Medulla oblongata (tissue), 1 donor: Measurements from ENCODE around the gene PAX7.

Source experiments
- DNase-seq: peaks from one replicate; pipeline ENCODE4 v3.0.0-alpha.2; 2015; ENCODE audit errors: extremely low spot score

The PAX7 gene

GRCh38 chr1:18640228-18641004 lies 9.8 kb downstream of the PAX7 start:
- DNase-seq = no peak

- no peak for DNase-seq
Measured at GRCh38 chr1:18641005-18641941, 10.6 kb downstream of the PAX7 start.

- no peak for DNase-seq
Measured at GRCh38 chr1:18642278-18643095, 11.8 kb downstream of the PAX7 start.

GRCh38 chr1:18643154-18644012 lies 12.7 kb downstream of the PAX7 start:
- no peak for DNase-seq

GRCh38 chr1:18644013-18644399 lies 13.4 kb downstream of the PAX7 start:
- DNase-seq = no peak

DNA sequence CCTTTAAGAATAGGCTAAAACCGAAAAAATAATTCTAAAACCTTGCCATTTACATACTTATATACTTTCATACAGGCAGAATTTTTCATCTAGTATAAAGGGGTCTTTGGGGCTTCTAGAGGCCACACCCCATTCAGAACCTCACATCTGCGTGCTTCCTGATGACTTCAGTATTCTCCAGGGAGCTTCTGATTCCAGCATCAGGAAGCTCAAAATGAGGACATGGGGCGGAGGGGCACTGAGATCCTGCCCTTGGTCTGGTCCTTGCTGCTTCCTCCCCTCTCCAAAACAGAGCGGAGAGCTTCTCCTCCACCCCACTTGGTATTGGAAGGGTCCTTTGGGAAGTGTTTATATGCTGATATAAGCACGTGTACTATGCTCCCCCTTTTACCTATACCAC lies 13.8 kb downstream of the PAX7 start:
- DNase-seq = no peak

DNA sequence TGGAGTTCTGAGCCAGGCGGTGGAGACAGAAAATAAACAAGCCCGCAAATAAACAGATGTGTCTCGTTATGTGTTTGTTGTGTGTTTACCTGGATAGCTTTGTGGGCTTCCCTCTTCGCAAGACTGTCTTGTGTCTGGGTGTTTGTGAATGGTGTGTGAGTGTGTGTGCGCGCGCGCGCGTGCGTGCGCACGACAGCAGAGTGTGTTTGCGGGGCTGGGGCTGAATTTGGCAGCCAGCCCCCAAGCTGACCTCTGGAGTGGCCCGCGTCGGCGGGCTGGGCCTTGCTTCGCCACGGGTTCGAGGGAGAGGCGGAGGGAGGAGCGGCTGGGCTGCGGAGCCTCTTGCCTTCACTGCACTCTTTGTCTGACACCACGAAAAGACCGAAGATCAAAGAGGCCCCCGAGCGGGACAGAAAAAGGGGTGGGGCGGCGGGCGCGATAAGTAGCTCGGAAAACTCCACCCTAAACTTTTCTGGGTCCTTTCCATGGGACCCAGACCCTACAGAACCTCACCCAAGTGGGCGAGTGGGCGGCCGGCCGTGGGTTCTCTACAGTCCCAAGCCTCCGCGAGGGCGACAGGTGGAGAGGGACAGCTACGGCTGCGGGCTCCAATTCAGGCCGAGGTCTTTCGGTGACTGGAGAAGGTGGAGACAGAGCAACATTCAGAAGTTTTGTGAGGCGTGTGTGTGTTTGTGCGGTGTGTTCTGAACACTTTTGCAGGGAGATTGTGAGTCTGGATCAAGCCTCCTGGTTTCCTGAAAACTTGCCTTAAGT lies 14.5 kb downstream of the PAX7 start:
- DNase-seq = no peak

GRCh38 chr1:18645747-18646090 lies 15.1 kb downstream of the PAX7 start:
- DNase-seq = no peak

GRCh38 chr1:18646091-18646785 lies 15.6 kb downstream of the PAX7 start:
- DNase-seq = no peak

DNA sequence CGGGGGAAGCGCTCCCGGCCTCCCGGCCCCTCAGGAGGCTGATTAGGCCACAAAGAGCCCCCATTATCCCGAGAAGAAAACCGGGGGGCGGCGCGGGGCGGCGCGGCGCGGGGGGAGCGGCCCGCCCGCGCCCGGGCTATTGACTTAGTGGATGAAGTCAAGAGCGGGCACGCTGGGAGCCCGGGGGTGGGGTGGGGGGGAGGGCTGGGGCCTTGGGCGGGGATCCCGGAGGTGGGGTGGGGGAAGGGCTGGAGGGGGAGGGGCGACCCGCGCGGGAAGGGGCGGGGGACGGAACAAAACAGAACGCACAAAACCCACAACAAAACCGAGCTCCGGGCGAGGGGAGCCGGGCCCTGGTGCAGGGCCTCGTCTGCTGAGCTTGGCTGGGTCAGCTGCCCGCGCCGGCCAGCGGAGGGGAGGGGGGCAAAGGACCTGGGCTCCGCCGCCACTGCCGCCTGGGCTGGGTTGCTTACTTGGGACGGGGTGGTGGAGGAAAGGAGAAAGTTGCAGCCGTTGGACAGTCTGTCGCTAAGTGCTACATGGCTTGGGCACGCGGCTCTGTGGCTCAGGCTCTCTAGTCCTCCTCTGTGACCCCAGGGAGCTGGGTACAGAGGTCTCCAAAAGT lies 16.3 kb downstream of the PAX7 start:
- DNase-seq = no peak

DNA sequence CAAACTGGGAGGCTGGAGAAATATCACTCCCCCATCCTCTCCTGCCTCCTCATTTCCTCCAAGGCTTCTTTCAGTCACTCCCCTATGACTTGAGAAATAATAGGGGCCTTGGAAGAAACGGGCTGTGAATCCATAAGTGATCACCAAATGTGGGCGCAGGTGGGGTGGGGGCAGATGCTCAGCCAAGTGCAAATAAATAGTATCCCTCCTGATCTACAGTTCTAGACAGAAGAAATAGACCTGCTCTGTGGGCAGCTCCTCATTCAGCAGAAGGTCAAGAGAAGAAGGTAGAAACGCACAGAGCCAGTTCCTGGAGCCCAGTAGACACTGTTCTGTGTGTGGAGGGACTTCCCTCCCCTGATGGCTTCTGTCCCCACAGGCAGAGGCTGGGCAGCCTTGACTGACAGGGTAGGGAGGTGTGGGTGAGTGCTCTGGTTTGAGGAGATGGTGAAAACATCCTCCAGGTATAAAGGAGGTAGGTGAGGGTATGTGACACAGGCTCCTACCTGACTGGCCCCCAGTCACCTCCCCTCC lies 17.1 kb downstream of the PAX7 start:
- DNase-seq = no peak

GRCh38 chr1:18649693-18650370 lies 19.2 kb downstream of the PAX7 start:
- DNase-seq = no peak

GRCh38 chr1:18651713-18652112 lies 21.1 kb downstream of the PAX7 start:
- DNase-seq = no peak

DNA sequence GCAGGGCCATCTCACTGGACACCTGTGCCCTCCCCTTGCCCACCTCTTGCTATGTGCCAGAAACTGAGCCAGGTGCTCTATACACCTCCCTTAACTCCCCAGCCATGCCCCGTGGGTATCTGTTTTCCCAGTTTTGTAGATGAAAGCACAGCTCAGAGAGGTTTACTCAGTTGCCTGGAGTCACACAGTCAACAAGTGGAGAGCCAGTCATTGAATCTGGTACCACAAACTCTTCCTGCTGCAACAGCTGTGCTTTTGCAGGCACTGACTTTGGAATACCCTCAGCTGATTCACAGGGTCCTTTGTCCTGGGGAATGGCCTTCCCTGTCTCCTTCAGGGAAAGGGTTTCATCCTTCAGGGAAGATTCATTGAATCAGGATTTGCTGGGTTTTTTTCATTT lies 22.1 kb downstream of the PAX7 start:
- no peak for DNase-seq

- no peak for DNase-seq
Measured at GRCh38 chr1:18653367-18653766, 22.7 kb downstream of the PAX7 start.

DNA sequence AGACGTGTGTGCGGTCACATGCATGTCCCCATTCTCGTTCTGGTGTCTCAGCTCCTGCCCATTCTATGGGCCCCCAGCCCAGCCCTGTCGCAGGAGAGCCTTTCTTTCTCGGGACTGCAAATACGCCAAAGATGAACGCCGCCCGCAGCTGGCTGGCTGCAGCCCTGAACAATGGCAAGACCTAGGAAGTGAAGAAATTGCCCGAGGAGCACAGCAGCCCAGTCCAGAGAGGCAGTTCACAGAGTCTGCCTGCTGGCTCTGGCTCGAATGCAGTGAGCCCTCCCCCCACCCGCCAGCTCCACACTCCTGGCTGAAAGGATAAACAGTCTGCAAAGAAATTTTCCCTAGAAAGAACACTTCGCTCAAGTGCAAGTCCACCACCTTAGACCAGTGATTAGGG lies 23.3 kb downstream of the PAX7 start:
- peak; percentile 8 for DNase-seq

- no peak for DNase-seq
Measured at GRCh38 chr1:18654599-18654998, 24.0 kb downstream of the PAX7 start.

DNA sequence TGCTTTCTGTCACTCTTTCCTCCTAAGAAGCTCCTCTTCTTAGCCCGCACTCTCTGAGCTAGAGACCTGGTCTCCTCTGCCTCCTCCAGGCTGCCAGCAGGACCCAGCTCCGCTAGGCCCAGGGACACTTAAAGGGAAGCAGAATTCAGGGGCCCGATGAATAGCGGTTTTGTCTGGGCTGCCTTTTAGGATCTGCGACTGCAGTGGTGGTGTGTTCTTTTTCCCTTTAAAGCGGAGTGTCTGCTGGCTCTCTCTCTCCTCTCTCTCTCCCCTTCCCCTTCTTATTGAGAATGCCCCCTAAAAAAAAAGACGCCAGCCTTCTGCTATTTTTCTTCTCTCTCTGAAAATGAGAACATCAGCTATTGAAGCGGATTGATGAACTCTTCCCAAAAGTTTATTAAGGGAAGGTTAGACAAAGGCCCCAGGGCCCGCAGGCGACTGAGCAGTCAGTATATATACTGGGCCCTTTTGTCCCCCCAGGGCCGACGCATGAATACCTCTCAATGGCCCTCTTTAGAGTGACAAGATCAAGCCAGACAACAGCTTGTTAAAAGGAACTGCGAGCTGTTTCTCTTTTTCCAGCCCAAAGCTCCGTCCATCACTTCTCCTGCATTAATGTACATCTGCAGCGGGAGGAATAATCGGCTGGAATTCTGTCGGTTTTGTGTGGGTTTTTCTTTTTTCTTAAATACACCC lies 27.0 kb downstream of the PAX7 start:
- DNase-seq = peak; percentile 7
